ENCODE data around the gene SYNE1. TPM values are rescaled to one million over a fixed set of nuclear protein-coding genes. Genes with fewer than 3 reads are reported as not detected.

SYNE1 gene
- total RNA-seq, 2 donors from 2014 or later, result 135 to 160 TPM

GRCh38 chr6:152100183-152100618, 537.0 kb downstream of the SYNE1 start:
- no peaks in the 10 kb centered on the region for H3K9me3 ChIP-seq
- no peak for TF ChIP-seq CTCF (IDR thresholded peaks at IDR 0.05)
- peak; percentile 80 for DNase-seq (ENCODE audit: low spot score)
- H3K4me3 ChIP-seq, result no peak overlapping the region
- H3K36me3 ChIP-seq, result no peaks in the 10 kb centered on the region
- H3K4me1 ChIP-seq, result peaks cover 0 to 16% of the 10 kb centered on the region in 2 donors
- peak overlapping the region; percentile 24 to 55 for H3K27ac ChIP-seq
- no peaks in the 10 kb centered on the region for H3K27me3 ChIP-seq

- Histone ChIP-seq H3K27ac (peak overlapping the region; percentile 24 to 55), H3K9me3 (no peaks in the 10 kb centered on the region), H3K4me3 (no peak overlapping the region), H3K4me1 (peaks cover 0 to 22% of the 10 kb centered on the region in 2 donors), H3K27me3 (no peaks in the 10 kb centered on the region), H3K36me3 (no peaks in the 10 kb centered on the region)
- no peak for DNase-seq (ENCODE audit: low spot score)
- TF ChIP-seq CTCF (IDR thresholded peaks at IDR 0.05), result no peak
Observed at GRCh38 chr6:152099446-152100182, 537.5 kb downstream of the SYNE1 start.

GRCh38 chr6:152098683-152099082, 538.5 kb downstream of the SYNE1 start:
- no peak for DNase-seq (ENCODE audit: low spot score)
- Histone ChIP-seq H3K27me3 (no peaks in the 10 kb centered on the region), H3K36me3 (no peaks in the 10 kb centered on the region), H3K27ac (no peak overlapping the region), H3K4me3 (no peak overlapping the region), H3K9me3 (no peaks in the 10 kb centered on the region), H3K4me1 (peaks cover 0 to 24% of the 10 kb centered on the region in 2 donors)
- no peak for TF ChIP-seq CTCF (IDR thresholded peaks at IDR 0.05)

GRCh38 chr6:152096863-152097496, 540.2 kb downstream of the SYNE1 start:
- Histone ChIP-seq H3K9me3 (no peaks in the 10 kb centered on the region), H3K36me3 (no peaks in the 10 kb centered on the region), H3K27ac (no peak overlapping the region), H3K27me3 (no peaks in the 10 kb centered on the region), H3K4me1 (peaks cover 0 to 31% of the 10 kb centered on the region in 2 donors), H3K4me3 (no peak overlapping the region)
- no peak for TF ChIP-seq CTCF (IDR thresholded peaks at IDR 0.05)
- no peak for DNase-seq (ENCODE audit: low spot score)

GRCh38 chr6:152094992-152095592, 542.1 kb downstream of the SYNE1 start:
- no peak overlapping the region for H3K4me3 ChIP-seq
- H3K27ac ChIP-seq, result peak overlapping the region; percentile 53 to 63
- H3K4me1 ChIP-seq, result peaks cover 0 to 39% of the 10 kb centered on the region in 2 donors
- no peaks in the 10 kb centered on the region for H3K9me3 ChIP-seq
- peak; percentile 93 for DNase-seq (ENCODE audit: low spot score)
- no peaks in the 10 kb centered on the region for H3K36me3 ChIP-seq
- no peak for TF ChIP-seq CTCF (IDR thresholded peaks at IDR 0.05)
- no peaks in the 10 kb centered on the region for H3K27me3 ChIP-seq

Data from right atrium auricular region (tissue), 2 donors.